Activated CD8-positive, alpha-beta T cell treated with anti-CD3 and anti-CD28 coated beads for 36 hours (primary cell): ENCODE results near the gene LMBRD1. TPM values are rescaled to one million over a fixed set of nuclear protein-coding genes. Genes with fewer than 3 reads are reported as not detected.
A peak's percentile ranks its signal among the peaks of the same experiment; 100 is the strongest.

Experiments
- ATAC-seq: fragments of 200-7000 bp; cut with Tn5 transposase; one replicate; pipeline ENCODE4 v1.10.0; 2021; ENCODE audit warnings: mild to moderate bottlenecking, moderate library complexity
- CTCF ChIA-PET: fragments of 350-600 bp; sonication (Branson Sonifier 250); formaldehyde crosslinking; loops from one replicate; lab custom pipeline; 2021; ENCODE audit warnings: antibody characterized with exemption; lab: Charles Lee
- POLR2A ChIA-PET: fragments of 350-600 bp; sonication (Branson Sonifier 250); formaldehyde crosslinking; loops from one replicate; lab custom pipeline; 2021; ENCODE audit warnings: antibody characterized with exemption; lab: Charles Lee
- DNase-seq: peaks from one replicate; pipeline ENCODE4 v3.0.0-alpha.2; 2020
- H3K27ac Mint-ChIP-seq: one replicate; pipeline ENCODE4 v1.8.0; 2021; ENCODE audit warnings: mild to moderate bottlenecking, mixed read lengths
- H3K27me3 Mint-ChIP-seq: one replicate; pipeline ENCODE4 v1.8.0; 2021; ENCODE audit warnings: mixed read lengths
- H3K36me3 Mint-ChIP-seq: one replicate; pipeline ENCODE4 v1.8.0; 2021; ENCODE audit warnings: low read depth, mixed read lengths
- H3K4me1 Mint-ChIP-seq: one replicate; pipeline ENCODE4 v1.8.0; 2021; ENCODE audit warnings: low read depth, mixed read lengths
- H3K4me3 Mint-ChIP-seq: one replicate; pipeline ENCODE4 v1.8.0; 2021; ENCODE audit warnings: mild to moderate bottlenecking, moderate library complexity, mixed read lengths
- H3K9me3 Mint-ChIP-seq: one replicate; pipeline ENCODE4 v1.8.0; 2021; ENCODE audit warnings: mixed read lengths
- intact Hi-C: fragments of 100-400 bp; cut with micrococcal nuclease; formaldehyde crosslinking; loops from one replicate; pipeline ENCODE4 v1.10.0; 2022
- total RNA-seq, 2 experiments: library from RNA; stranded (reverse); gene quantifications; one replicate each; pipeline ENCODE4 v1.2.3, GENCODE V29; 2021
- TF ChIP-seq, protein P1 (sequence below): fragments of 200-600 bp; IDR thresholded peaks from one replicate; pipeline ENCODE4 v1.8.0; 2022; ENCODE audit warnings: antibody characterized with exemption, mild to moderate bottlenecking

The LMBRD1 gene
- total RNA-seq, 2 experiments from 2014 or later = 14.6 to 15.9 TPM

DNA sequence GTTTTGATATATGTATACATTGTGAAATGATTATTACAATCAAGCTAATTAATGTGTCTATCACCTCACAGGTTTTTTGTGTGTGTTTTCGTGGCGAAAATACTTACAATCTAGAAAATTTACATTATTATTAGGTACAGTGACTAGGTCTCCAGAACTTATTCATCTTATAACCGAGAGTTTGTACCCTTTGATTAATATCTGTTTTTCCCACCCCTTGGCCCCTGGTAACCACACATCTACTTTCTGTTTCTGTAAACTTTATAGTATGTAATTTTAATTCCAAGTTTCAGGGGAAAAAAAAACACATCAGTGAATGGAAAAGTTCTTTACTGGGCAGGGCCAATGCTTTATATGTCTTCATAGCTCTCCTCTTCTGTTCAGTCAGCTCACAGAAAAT, 131.4 kb downstream of the LMBRD1 start:
- no peaks in the 10 kb centered on the region for H3K9me3 Mint-ChIP-seq
- H3K4me3 Mint-ChIP-seq = no peak overlapping the region
- TF ChIP-seq, protein P1, sequence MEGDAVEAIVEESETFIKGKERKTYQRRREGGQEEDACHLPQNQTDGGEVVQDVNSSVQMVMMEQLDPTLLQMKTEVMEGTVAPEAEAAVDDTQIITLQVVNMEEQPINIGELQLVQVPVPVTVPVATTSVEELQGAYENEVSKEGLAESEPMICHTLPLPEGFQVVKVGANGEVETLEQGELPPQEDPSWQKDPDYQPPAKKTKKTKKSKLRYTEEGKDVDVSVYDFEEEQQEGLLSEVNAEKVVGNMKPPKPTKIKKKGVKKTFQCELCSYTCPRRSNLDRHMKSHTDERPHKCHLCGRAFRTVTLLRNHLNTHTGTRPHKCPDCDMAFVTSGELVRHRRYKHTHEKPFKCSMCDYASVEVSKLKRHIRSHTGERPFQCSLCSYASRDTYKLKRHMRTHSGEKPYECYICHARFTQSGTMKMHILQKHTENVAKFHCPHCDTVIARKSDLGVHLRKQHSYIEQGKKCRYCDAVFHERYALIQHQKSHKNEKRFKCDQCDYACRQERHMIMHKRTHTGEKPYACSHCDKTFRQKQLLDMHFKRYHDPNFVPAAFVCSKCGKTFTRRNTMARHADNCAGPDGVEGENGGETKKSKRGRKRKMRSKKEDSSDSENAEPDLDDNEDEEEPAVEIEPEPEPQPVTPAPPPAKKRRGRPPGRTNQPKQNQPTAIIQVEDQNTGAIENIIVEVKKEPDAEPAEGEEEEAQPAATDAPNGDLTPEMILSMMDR = no peak
- CTCF ChIA-PET = no interaction called here
- H3K27ac Mint-ChIP-seq = no peak overlapping the region
- POLR2A ChIA-PET = interaction anchor here (0.7 kb wide), 1 partner anchor 464 kb away, joined by 3 read pairs; no protein-coding TSS in a partner anchor
- ATAC-seq (no peak), DNase-seq (peak; percentile 6)
- H3K36me3 Mint-ChIP-seq = no peaks in the 10 kb centered on the region
- peaks cover 6% of the 10 kb centered on the region for H3K27me3 Mint-ChIP-seq
- H3K4me1 Mint-ChIP-seq = peaks cover 9% of the 10 kb centered on the region
- intact Hi-C loops = no loop called here

- no peaks in the 10 kb centered on the region for H3K9me3 Mint-ChIP-seq
- H3K27ac Mint-ChIP-seq = no peak overlapping the region
- ATAC-seq = no peak
- ChIA-PET CTCF (no interaction called here), POLR2A (interaction anchor here (1.4 kb wide), 1 partner anchor 8 kb away, joined by 4 read pairs; no protein-coding TSS in a partner anchor)
- intact Hi-C loops = no loop called here
- DNase-seq = no peak
- H3K36me3 Mint-ChIP-seq = no peaks in the 10 kb centered on the region
- H3K4me3 Mint-ChIP-seq = no peak overlapping the region
- H3K27me3 Mint-ChIP-seq = peaks cover 9% of the 10 kb centered on the region
- peaks cover 9% of the 10 kb centered on the region for H3K4me1 Mint-ChIP-seq
- TF ChIP-seq, protein P1 = no peak
Observed at GRCh38 chr6:69664551-69664950, 132.3 kb downstream of the LMBRD1 start.

- Mint-ChIP-seq H3K9me3 (peaks cover 6% of the 10 kb centered on the region), H3K4me1 (peaks cover 9% of the 10 kb centered on the region), H3K27me3 (peaks cover 13% of the 10 kb centered on the region), H3K36me3 (no peaks in the 10 kb centered on the region), H3K4me3 (no peak overlapping the region), H3K27ac (no peak overlapping the region)
- intact Hi-C loops = no loop called here
- ChIA-PET POLR2A (interaction anchor here (1.4 kb wide), 1 partner anchor 9 kb away, joined by 4 read pairs; no protein-coding TSS in a partner anchor), CTCF (no interaction called here)
- ATAC-seq (no peak), DNase-seq (no peak)
- TF ChIP-seq, protein P1 = no peak
Observed at GRCh38 chr6:69663215-69663614, 133.6 kb downstream of the LMBRD1 start.

GRCh38 chr6:69650703-69651102, 146.1 kb downstream of the LMBRD1 start:
- intact Hi-C loops = no loop called here
- Mint-ChIP-seq H3K9me3 (no peaks in the 10 kb centered on the region), H3K36me3 (no peaks in the 10 kb centered on the region), H3K27ac (no peak overlapping the region), H3K4me1 (no peaks in the 10 kb centered on the region), H3K27me3 (peaks cover 8% of the 10 kb centered on the region), H3K4me3 (no peak overlapping the region)
- ChIA-PET CTCF (no interaction called here), POLR2A (no interaction called here)
- TF ChIP-seq, protein P1 = no peak
- no peak for ATAC-seq
- DNase-seq = no peak

DNA sequence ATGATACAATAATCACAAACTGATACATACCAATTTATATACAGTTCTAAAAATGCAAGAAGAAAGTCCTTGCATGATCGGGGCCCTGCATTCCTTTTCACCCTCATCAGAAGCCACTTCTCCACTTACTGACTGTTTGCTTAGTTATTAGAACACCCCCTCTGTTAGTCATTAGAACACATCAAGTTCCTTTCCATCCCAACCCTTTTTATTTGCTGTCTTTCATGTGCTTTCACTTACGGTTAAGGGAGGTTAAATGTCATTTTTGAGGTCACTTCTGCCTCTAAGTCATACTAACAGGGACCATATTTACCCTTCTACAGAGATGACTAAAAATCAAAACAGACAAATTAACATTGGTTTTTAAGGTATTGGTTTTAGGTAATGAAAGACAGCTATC, 149.1 kb downstream of the LMBRD1 start:
- H3K27ac Mint-ChIP-seq = no peak overlapping the region
- POLR2A ChIA-PET = no interaction called here
- CTCF ChIA-PET = no interaction called here
- DNase-seq (no peak), ATAC-seq (no peak)
- no peaks in the 10 kb centered on the region for H3K4me1 Mint-ChIP-seq
- no peaks in the 10 kb centered on the region for H3K36me3 Mint-ChIP-seq
- intact Hi-C loops = no loop called here
- H3K27me3 Mint-ChIP-seq = peaks cover 11% of the 10 kb centered on the region
- TF ChIP-seq, protein P1 = no peak
- H3K9me3 Mint-ChIP-seq = no peaks in the 10 kb centered on the region
- no peak overlapping the region for H3K4me3 Mint-ChIP-seq
